CD4-positive, alpha-beta T cell treated with Interleukin-12 subunit alpha and Interleukin-12 subunit beta, for 1 hour (primary cell): ENCODE measurements around the gene IGFL2.
"Not testable (repeated sequence)": the region's sequence is repeated elsewhere in the genome, so short reads cannot be mapped to it uniquely, and the experiment has no call there.

Experiments
- DNase-seq: peaks from one replicate; pipeline ENCODE4 v3.0.0-alpha.2; 2020

IGFL2 gene

DNA sequence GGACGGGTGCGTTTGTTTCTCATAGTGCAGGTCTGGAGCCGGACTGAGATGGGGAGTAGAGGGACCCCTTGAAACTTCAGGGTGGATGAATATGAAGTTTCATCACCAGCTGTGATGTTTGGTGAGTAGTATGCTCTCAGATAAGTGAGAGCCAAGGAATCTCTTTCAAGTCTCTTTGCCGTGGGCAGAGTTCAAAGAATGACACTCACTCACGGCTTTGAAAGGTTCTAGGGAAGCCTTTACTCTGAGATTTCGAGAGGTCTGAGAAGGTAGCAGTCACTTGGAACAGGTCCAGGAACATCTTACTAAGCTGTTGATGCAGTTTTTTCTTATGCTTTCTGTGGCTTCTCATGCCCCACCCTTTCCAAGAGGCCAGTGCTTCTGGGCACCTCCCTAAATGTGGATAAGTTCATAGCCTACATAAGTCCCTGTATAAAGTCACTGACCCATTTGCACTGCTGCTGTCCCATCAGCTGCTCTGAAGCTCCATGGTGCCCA lies at the start of gene IGFL2:
TSS of gene IGFL2 (plus strand) at position 448 of the 498 bp plus-strand sequence. CDS start at position 489, 41 bp downstream.
- DNase-seq = no peak

- DNase-seq = no peak
Observed at GRCh38 chr19:46100344-46100743, 47.7 kb upstream of the IGFL2 start.

DNA sequence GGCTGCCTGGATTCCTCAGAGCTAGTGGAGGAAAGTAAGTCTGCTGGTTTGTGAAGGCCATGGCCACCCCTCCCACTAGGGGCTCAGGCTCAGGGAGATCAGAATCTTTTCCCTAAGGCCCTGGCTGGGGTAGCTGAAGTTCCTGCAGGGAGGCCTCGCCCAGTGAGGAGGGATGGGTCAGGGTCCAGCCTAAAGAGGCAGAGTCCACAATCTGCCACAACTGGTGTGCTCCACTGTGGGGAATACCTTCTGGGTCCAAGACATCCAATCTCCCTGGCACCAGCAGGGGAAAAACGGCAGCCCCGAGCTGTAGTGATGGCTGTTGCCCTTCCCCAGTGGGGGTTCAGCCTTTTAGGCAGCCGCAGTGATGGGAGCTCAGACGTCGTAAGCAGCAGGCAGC lies 46.7 kb upstream of the IGFL2 start:
- no peak for DNase-seq

DNA sequence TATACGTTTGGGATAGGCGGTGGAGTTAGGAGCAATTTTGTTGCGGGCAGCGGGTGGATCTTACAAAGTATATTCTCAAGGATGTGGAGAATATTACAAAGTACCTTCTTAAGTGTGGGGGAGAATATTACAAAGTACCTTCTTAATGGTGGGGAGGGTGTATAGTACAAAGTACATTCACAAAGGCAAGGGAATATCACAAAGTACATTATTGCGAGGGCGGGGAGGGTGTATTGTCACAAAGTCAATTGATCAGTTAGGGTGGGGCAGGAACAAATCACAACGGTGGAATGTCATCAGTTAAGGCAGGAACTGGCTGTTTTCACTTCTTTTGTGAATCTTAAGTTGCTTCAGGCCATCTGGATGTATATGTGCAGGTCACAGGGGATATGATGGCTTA lies 45.7 kb upstream of the IGFL2 start:
- not testable (repeated sequence) for DNase-seq

- DNase-seq = no peak
Observed at GRCh38 chr19:46107371-46107770, 40.7 kb upstream of the IGFL2 start.

DNA sequence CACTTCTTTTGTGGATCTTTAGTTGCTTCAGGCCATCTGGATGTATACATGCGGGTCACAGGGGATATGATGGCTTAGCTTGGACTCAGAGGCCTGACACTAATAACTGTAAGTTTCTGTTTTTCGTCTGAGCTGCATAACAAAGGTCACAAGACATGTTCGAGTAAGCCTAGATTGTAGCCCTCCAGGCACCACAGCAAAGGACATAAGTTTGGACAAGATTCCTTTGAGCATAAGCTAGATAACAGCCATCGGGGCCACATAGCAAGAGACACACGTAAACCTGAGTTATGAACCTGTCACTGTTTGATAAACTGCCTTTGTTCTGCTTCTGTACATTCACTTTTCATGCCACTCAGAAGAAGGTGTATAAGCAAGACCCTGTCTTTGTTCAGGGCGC lies 38.2 kb upstream of the IGFL2 start:
- DNase-seq = no peak

GRCh38 chr19:46111376-46111775 lies 36.7 kb upstream of the IGFL2 start:
- no peak for DNase-seq

DNA sequence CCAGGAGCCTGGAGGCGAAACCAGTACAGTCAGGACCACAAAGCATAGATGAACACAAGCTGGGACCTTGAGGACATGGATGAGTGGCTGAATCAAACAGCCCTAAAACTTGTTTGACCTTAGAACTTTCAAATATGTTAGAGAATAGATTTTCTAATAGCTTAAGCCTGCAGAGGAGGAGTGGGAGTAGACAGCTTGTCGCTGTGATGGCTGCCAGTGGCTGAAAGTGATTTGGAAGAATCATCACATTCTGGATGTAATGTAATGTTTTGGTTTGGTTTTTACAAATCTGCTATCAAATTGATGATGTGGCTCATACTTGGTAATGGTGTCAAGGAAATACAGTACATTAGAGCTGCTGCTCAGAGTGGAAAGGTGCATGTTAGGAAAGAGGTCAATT lies 35.5 kb upstream of the IGFL2 start:
- DNase-seq = no peak

- no peak for DNase-seq
Observed at GRCh38 chr19:46113726-46114125, 34.3 kb upstream of the IGFL2 start.

GRCh38 chr19:46115396-46116106 lies 32.5 kb upstream of the IGFL2 start:
- no peak for DNase-seq

- DNase-seq = no peak
Observed at GRCh38 chr19:46116121-46116520, 31.9 kb upstream of the IGFL2 start.

GRCh38 chr19:46118136-46118535 lies 29.9 kb upstream of the IGFL2 start:
- DNase-seq = no peak

GRCh38 chr19:46124638-46125115 lies 23.4 kb upstream of the IGFL2 start, which contains the start of gene IGFL3:
TSS of gene IGFL3 (minus strand) at chr19:46124688. CDS start at chr19:46124649, 39 bp downstream.
- DNase-seq = no peak

DNA sequence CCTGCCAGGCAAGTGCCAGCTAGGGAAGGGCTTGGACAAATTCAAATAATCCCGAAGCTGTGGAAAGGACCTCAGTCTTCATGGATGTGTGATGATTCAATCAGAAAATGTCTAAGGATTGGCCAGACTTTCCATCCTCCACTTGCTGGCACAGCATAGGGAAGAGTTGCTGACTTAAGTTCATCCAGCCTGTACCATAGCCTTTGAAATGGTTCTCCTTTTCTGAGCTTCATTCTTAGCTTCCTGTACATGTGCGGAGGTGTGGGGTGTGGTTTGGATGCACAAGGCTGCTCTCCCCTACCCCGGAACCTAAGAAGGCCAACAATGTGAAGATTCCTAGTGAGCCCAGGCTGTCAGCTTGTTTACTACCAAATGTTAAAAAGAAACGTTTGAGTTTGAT lies 22.6 kb upstream of the IGFL2 start:
- DNase-seq = no peak

GRCh38 chr19:46126086-46126580 lies 21.9 kb upstream of the IGFL2 start:
- DNase-seq = no peak

DNA sequence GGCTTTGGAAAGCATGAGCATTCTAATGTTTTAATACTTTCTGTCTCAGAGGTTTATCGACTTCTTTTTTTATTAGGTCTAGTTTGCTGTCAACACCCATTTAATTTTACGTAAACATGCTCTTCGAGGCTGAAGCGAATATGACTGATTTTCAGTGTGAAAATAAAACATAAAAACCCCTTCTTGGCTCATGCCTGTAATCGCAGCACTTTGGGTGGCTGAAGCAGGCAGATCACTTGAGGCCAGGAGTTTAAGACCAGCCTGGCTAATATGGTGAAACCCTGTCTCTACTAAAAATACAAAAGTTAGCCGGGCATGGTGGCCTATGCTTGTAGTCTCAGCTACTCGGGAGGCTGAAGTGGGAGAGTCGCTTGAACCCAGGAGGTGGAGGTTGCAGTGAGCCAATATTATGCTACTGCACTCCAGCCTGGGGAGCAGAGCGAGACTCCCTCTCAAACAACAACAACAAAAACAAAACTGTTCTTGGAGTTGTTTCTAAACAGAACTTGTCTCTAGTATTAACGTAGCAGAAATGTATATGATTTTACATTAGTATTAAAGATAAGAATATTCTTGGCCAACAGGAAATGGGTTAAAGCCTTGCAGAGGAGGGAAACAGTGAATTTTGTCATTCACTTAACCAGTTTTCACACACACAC lies 16.4 kb upstream of the IGFL2 start:
- DNase-seq = no peak

- DNase-seq = no peak
Observed at GRCh38 chr19:46132508-46133100, 15.4 kb upstream of the IGFL2 start.

DNA sequence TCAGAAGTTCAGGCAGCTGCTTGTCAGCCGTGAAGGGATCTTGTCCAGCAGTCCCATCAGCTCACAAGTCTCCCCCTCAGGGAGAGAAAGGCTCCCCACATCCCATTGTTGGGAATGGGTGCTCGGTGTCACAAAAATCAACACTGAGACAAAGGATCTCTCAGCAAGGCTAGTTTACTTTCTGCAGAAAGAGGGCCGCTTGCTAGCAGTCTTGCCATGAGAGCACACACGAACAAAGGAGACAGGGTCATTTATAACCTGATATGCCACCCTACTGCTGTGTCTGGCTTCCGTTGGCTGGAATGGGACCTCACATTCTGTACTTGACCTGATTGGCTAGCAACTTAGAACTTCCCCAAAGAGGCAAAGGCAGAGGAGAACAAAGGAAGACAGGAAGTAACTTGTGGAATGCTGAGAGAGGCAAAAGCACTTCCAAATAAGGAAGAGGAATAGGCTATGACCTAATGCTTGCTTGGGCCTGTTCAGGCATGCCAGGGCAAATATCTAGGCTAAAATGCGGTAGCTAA lies 14.9 kb upstream of the IGFL2 start:
- no peak for DNase-seq

DNA sequence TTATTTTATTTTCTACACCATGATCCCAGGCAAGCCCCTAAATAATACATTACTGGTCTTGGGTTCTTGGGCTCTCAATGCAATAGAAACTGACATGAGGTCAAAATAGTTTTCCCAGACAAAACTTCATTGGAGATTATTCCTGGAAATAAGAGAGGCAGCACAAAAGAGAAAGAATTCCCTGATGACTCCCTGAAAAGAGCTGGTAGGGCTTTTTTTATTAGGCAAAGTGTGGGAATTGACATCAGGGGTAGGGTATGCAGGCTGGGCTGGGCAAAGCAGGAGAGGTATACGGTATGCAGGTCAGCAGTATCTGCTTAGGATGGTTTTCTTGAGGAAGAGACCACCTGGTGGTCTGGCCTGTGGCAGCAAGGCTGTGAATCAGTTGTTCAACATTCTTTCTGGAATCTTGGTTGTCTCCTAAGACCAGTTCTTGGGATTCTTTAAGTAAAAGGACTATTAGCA lies 14.2 kb upstream of the IGFL2 start:
- no peak for DNase-seq

GRCh38 chr19:46134527-46134926 lies 13.5 kb upstream of the IGFL2 start:
- DNase-seq = no peak

GRCh38 chr19:46137915-46138473 lies 10.0 kb upstream of the IGFL2 start:
- DNase-seq = no peak

- no peak for DNase-seq
Observed at GRCh38 chr19:46141421-46141820, 6.6 kb upstream of the IGFL2 start.

- no peak for DNase-seq
Observed at GRCh38 chr19:46142294-46142693, 5.7 kb upstream of the IGFL2 start.
